ENCODE results near the gene KCNQ1. TPM values are rescaled to one million over a fixed set of nuclear protein-coding genes. Genes with fewer than 3 reads are reported as not detected.

Gene KCNQ1
- total RNA-seq, 1 experiment from 2014 or later = 1.0 TPM

DNA sequence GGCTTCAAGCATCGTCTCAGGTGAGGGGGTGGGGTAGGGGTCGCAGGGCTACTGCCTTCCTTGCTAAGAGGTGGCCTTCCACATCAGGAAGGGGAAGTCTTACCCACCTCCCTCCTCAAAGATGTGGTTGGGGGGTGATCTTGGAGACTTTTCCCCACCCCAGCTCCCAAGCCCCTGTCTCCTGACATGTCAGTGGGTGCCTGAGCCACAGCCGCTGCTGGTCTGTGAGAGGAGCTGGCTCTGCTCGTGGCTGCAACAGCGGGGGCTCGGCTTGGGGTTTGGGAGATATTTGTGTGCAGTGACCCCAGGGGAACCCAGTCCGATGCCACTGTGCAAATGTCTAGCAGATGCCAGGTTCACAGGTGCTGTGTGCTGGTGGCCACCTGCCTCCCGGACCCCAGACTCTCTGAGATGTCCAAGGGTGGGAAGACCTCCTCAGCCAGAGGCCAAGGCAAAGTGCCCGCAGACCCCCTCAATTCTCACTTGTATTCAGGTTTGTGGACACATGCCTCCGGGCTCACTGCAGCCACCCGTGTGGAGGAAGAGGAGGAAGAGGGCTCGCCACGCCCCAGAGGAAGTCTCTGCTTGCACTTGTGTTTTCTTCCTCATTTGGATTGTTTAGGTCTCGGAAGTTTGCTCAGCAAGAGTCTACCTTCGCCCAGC is 1.9 kb downstream of the KCNQ1 start:
- TF ChIP-seq, protein P1, sequence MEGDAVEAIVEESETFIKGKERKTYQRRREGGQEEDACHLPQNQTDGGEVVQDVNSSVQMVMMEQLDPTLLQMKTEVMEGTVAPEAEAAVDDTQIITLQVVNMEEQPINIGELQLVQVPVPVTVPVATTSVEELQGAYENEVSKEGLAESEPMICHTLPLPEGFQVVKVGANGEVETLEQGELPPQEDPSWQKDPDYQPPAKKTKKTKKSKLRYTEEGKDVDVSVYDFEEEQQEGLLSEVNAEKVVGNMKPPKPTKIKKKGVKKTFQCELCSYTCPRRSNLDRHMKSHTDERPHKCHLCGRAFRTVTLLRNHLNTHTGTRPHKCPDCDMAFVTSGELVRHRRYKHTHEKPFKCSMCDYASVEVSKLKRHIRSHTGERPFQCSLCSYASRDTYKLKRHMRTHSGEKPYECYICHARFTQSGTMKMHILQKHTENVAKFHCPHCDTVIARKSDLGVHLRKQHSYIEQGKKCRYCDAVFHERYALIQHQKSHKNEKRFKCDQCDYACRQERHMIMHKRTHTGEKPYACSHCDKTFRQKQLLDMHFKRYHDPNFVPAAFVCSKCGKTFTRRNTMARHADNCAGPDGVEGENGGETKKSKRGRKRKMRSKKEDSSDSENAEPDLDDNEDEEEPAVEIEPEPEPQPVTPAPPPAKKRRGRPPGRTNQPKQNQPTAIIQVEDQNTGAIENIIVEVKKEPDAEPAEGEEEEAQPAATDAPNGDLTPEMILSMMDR (IDR thresholded peaks at IDR 0.05; ENCODE audit: insufficient read depth in 1 of 2, low read depth in 1 of 2, low read length in 1 of 2, severe bottlenecking in 1 of 2, unreplicated experiment in 1 of 2) = no peak
- Histone ChIP-seq H3K27me3 (replicated peaks; ENCODE audit: control insufficient read depth, insufficient read depth, low read length) (peaks cover 6% of the 10 kb centered on the region), H3K36me3 (ENCODE audit: control insufficient read depth, insufficient read depth, low read length) (no peaks in the 10 kb centered on the region), H3K4me1 (no peaks in the 10 kb centered on the region), H3K9me3 (no peaks in the 10 kb centered on the region), H3K4me3 (ENCODE audit: low read depth, low read length) (no peak overlapping the region)
- Mint-ChIP-seq H3K9me3 (ENCODE audit: unreplicated experiment) (no peaks in the 10 kb centered on the region), H3K27me3 (ENCODE audit: insufficient read depth, unreplicated experiment) (peaks cover 13% of the 10 kb centered on the region), H3K4me1 (ENCODE audit: low read depth, unreplicated experiment) (no peaks in the 10 kb centered on the region), H3K36me3 (ENCODE audit: insufficient read depth, unreplicated experiment) (no peaks in the 10 kb centered on the region), H3K4me3 (ENCODE audit: unreplicated experiment) (no peak overlapping the region), H3K27ac (ENCODE audit: unreplicated experiment) (no peak overlapping the region)
- CTCF ChIA-PET = no interaction called here
- POLR2A ChIA-PET = no interaction called here
- no TSS peak for BruUV-seq (replicated peaks)
- DNase-seq = no peak
- intact Hi-C loops (cut with micrococcal nuclease; ENCODE audit: unreplicated experiment) = no loop called here

DNA sequence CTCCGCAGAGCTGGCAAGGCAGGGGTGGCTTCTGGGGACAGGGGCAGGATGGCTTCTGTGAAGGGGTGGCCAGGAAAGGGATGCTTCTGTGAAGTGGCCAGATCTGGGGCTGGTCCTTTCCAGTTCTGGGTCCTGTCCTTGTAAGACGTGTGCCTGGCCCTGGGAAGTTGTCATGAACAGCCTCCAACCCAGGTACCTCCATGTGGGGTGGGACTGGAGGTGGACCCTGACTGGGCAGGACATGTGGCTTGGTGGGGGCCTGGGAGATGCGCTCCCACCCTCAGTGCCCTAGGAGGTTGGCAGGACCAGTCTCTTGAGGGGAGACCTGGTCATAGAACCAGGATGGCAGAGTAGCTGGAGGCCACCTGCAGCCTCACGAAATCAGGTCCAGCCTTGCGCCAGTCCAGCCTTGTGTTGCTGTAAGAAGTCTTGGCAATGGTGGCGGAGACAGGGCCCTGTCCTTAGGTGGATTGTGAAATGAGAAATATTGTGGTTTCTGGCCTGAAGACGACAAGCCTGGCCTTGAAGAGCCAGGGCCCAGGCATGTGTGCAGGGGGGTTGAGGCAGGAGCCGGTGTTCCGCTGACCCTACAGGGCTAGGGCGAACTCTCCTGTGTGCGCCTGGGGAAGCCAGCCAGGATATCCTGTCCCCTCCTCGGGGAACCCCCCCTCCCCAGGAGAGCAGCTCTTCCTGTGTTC is 2.6 kb downstream of the KCNQ1 start:
- Mint-ChIP-seq H3K27ac (ENCODE audit: unreplicated experiment) (no peak overlapping the region), H3K4me1 (ENCODE audit: low read depth, unreplicated experiment) (no peaks in the 10 kb centered on the region), H3K4me3 (ENCODE audit: unreplicated experiment) (no peak overlapping the region), H3K27me3 (ENCODE audit: insufficient read depth, unreplicated experiment) (peaks cover 13% of the 10 kb centered on the region), H3K9me3 (ENCODE audit: unreplicated experiment) (no peaks in the 10 kb centered on the region), H3K36me3 (ENCODE audit: insufficient read depth, unreplicated experiment) (no peaks in the 10 kb centered on the region)
- TF ChIP-seq, protein P1 (IDR thresholded peaks at IDR 0.05; ENCODE audit: insufficient read depth in 1 of 2, low read depth in 1 of 2, low read length in 1 of 2, severe bottlenecking in 1 of 2, unreplicated experiment in 1 of 2) = no peak
- ChIA-PET POLR2A (no interaction called here), CTCF (no interaction called here)
- intact Hi-C loops (cut with micrococcal nuclease; ENCODE audit: unreplicated experiment) = no loop called here
- H3K27me3 ChIP-seq (replicated peaks; ENCODE audit: control insufficient read depth, insufficient read depth, low read length) = peaks cover 6% of the 10 kb centered on the region
- H3K9me3 ChIP-seq = no peaks in the 10 kb centered on the region
- no TSS peak for BruUV-seq (replicated peaks)
- no peak for DNase-seq
- H3K36me3 ChIP-seq (ENCODE audit: control insufficient read depth, insufficient read depth, low read length) = no peaks in the 10 kb centered on the region
- H3K4me1 ChIP-seq = no peaks in the 10 kb centered on the region
- H3K4me3 ChIP-seq (ENCODE audit: low read depth, low read length) = no peak overlapping the region

DNA sequence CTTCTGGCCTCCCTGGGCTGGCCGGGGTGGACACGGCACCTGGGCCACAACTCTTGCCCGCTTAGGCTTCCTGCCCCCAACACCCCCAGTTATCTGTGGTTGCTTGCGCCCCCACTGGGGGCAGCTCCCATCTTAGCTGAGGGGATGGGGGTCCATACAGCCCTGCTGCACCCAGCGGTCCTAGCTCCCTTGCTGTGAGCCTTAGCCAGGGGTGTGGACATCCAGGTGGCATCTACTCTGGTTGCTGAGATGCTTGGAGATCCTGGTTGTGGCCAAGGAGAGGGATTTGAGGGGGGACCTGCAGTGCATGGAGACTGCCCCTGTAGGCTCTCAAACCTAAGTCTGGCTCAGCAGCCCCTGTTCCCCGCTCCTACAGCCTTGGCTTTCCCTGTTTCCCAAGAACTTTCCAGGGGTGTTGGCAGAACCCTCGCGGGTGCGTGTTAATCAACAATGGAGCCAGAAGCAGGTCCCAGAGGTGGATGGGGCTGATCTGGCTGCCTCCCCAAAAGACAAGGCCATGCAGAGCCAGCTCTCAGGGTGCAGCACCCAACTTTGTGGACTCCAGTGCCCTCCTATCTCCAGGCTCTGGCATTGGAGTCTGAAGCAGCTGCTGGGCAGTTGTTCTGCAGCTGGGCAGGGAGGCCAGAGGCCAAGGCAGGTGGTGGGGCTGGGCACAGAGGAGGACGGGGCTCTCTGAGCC is 3.3 kb downstream of the KCNQ1 start:
- POLR2A ChIA-PET = no interaction called here

More for the DNA sequence above, 3.3 kb downstream of the KCNQ1 start:
- no TSS peak for BruUV-seq (replicated peaks)
- Mint-ChIP-seq H3K27ac (ENCODE audit: unreplicated experiment) (no peak overlapping the region), H3K27me3 (ENCODE audit: insufficient read depth, unreplicated experiment) (peaks cover 14% of the 10 kb centered on the region), H3K4me3 (ENCODE audit: unreplicated experiment) (no peak overlapping the region), H3K36me3 (ENCODE audit: insufficient read depth, unreplicated experiment) (no peaks in the 10 kb centered on the region), H3K4me1 (ENCODE audit: low read depth, unreplicated experiment) (no peaks in the 10 kb centered on the region), H3K9me3 (ENCODE audit: unreplicated experiment) (no peaks in the 10 kb centered on the region)
- intact Hi-C loops (cut with micrococcal nuclease; ENCODE audit: unreplicated experiment) = no loop called here
- CTCF ChIA-PET = no interaction called here
- Histone ChIP-seq H3K9me3 (no peaks in the 10 kb centered on the region), H3K27me3 (replicated peaks; ENCODE audit: control insufficient read depth, insufficient read depth, low read length) (peaks cover 6% of the 10 kb centered on the region), H3K4me1 (no peaks in the 10 kb centered on the region), H3K4me3 (ENCODE audit: low read depth, low read length) (no peak overlapping the region), H3K36me3 (ENCODE audit: control insufficient read depth, insufficient read depth, low read length) (no peaks in the 10 kb centered on the region)
- DNase-seq = no peak
- TF ChIP-seq, protein P1 (IDR thresholded peaks at IDR 0.05; ENCODE audit: insufficient read depth in 1 of 2, low read depth in 1 of 2, low read length in 1 of 2, severe bottlenecking in 1 of 2, unreplicated experiment in 1 of 2) = no peak

Data from Caco-2 (cell line).